SU-DHL-6 (cell line): ENCODE results near the gene TMEM87B.

Source experiments
- H2AFZ ChIP-seq: fragments of 200-600 bp; sonication (generic); 2 replicates; pipeline ENCODE4 v1.6.1; 2014; ENCODE audit warnings: low read depth, mild to moderate bottlenecking, moderate library complexity, mixed read lengths, antibody characterized with exemption, low read length; ENCODE audit not compliant: severe bottlenecking
- H3F3A ChIP-seq: fragments of 200-600 bp; shearing (Covaris generic); 2 replicates; pipeline ENCODE4 v1.6.0; 2016; ENCODE audit warnings: antibody characterized with exemption, mild to moderate bottlenecking; ENCODE audit not compliant: insufficient read depth
- H3K27ac ChIP-seq: fragments of 200-600 bp; sonication (generic); 2 replicates; pipeline ENCODE4 v1.5.1; 2016; ENCODE audit warnings: low read depth, mild to moderate bottlenecking, low read length, moderate library complexity, mixed read lengths
- H3K27me3 ChIP-seq: fragments of 200-600 bp; sonication (generic), shearing (Covaris generic); 2 replicates; pipeline ENCODE4 v1.6.0; 2014; ENCODE audit warnings: mild to moderate bottlenecking, low read length
- H3K36me3 ChIP-seq: fragments of 200-600 bp; sonication (generic); 2 replicates; pipeline ENCODE4 v1.6.1; 2014; ENCODE audit warnings: mild to moderate bottlenecking, low read length, mixed read lengths
- H3K4me2 ChIP-seq: fragments of 300-600, 200-600 bp; shearing (Covaris generic), sonication (generic); 2 replicates; pipeline ENCODE4 v1.6.0; 2014; ENCODE audit warnings: low read length, low read depth, mild to moderate bottlenecking; ENCODE audit not compliant: poor library complexity, severe bottlenecking
- H3K4me3 ChIP-seq: fragments of 200-600 bp; sonication (generic); 2 replicates; pipeline ENCODE4 v1.5.1; 2014; ENCODE audit warnings: antibody characterized with exemption, low read length, mild to moderate bottlenecking, mixed read lengths; ENCODE audit not compliant: insufficient read depth, poor library complexity, severe bottlenecking
- H3K79me2 ChIP-seq: fragments of 200-600 bp; sonication (generic); 2 replicates; pipeline ENCODE4 v1.6.1; 2014; ENCODE audit warnings: mild to moderate bottlenecking, low read length, moderate library complexity; ENCODE audit not compliant: insufficient read depth
- H3K9ac ChIP-seq: fragments of 200-600 bp; sonication (generic); 2 replicates; pipeline ENCODE4 v1.7.0; 2014; ENCODE audit warnings: mild to moderate bottlenecking, low read length
- H3K9me2 ChIP-seq: fragments of 200-600 bp; sonication (generic); replicated peaks from 2 replicates; pipeline ENCODE4 v1.6.1; 2014; ENCODE audit warnings: low read length; ENCODE audit not compliant: insufficient read depth
- H3K9me3 ChIP-seq: fragments of 200-600 bp; sonication (generic); 2 replicates; pipeline ENCODE4 v1.6.1; 2014; ENCODE audit warnings: low read length, mixed read lengths; ENCODE audit not compliant: insufficient read depth
- H4K20me1 ChIP-seq: fragments of 200-600 bp; sonication (generic); 2 replicates; pipeline ENCODE4 v1.6.1; 2014; ENCODE audit warnings: low read depth, mild to moderate bottlenecking, antibody characterized with exemption, low read length, moderate library complexity, mixed read lengths
- CTCF ChIP-seq: fragments of 200-600 bp; sonication (generic); IDR thresholded peaks from one replicate; pipeline ENCODE4 v1.5.1; 2017; ENCODE audit warnings: antibody characterized with exemption, mild to moderate bottlenecking, low read length, moderate library complexity; ENCODE audit not compliant: insufficient read depth, poor library complexity, severe bottlenecking
- EZH2phosphoT487 ChIP-seq: fragments of 200-600 bp; sonication (generic), shearing (Covaris generic); conservative IDR thresholded peaks from 2 replicates; pipeline ENCODE4 v1.6.1; 2018; ENCODE audit warnings: mild to moderate bottlenecking, antibody characterized with exemption, low read length, moderate library complexity, mixed read lengths

The TMEM87B gene

GRCh38 chr2:112059671-112060070 lies 4.6 kb downstream of the TMEM87B start:
- H2AFZ ChIP-seq: no peak overlapping the region
- peaks cover 14% of the 10 kb centered on the region; the same call in 1 of the 2 replicates for H3K36me3 ChIP-seq
- no peak overlapping the region for H3K9ac ChIP-seq
- 0 out of 2 replicates have a peak, but pooled peaks cover 5% of the 10 kb centered on the region for H3F3A ChIP-seq
- H3K27ac ChIP-seq: no peak overlapping the region
- H3K79me2 ChIP-seq: peaks cover 21% of the 10 kb centered on the region
- H3K4me2 ChIP-seq: no peak overlapping the region
- TF ChIP-seq EZH2phosphoT487: no peak
- TF ChIP-seq CTCF: no peak
- no peaks in the 10 kb centered on the region for H4K20me1 ChIP-seq
- H3K4me3 ChIP-seq: no peak overlapping the region
- no peaks in the 10 kb centered on the region for H3K9me3 ChIP-seq
- no peaks in the 10 kb centered on the region for H3K27me3 ChIP-seq
- no peaks in the 10 kb centered on the region for H3K9me2 ChIP-seq

- TF ChIP-seq CTCF: no peak
- no peak for TF ChIP-seq EZH2phosphoT487
- Histone ChIP-seq H3K9me3 (no peaks in the 10 kb centered on the region), H3K4me2 (no peak overlapping the region), H3K9me2 (no peaks in the 10 kb centered on the region), H3K9ac (no peak overlapping the region), H2AFZ (no peak overlapping the region), H3K27me3 (no peaks in the 10 kb centered on the region), H3K36me3 (peaks cover 24% of the 10 kb centered on the region), H4K20me1 (no peaks in the 10 kb centered on the region), H3F3A (0 out of 2 replicates have a peak, but pooled peaks cover 5% of the 10 kb centered on the region), H3K79me2 (peaks cover 14% of the 10 kb centered on the region), H3K27ac (no peak overlapping the region), H3K4me3 (no peak overlapping the region)
Observed at GRCh38 chr2:112061299-112061698, 6.2 kb downstream of the TMEM87B start.

GRCh38 chr2:112061840-112062239 lies 6.8 kb downstream of the TMEM87B start:
- H3K27ac ChIP-seq: no peak overlapping the region
- TF ChIP-seq CTCF (no peak), EZH2phosphoT487 (no peak)
- 0 out of 2 replicates have a peak, but pooled peaks cover 1% of the 10 kb centered on the region for H3F3A ChIP-seq
- no peaks in the 10 kb centered on the region for H3K9me2 ChIP-seq
- H3K9ac ChIP-seq: no peak overlapping the region
- H3K36me3 ChIP-seq: peaks cover 29% of the 10 kb centered on the region
- H4K20me1 ChIP-seq: no peaks in the 10 kb centered on the region
- H3K4me2 ChIP-seq: no peak overlapping the region
- no peak overlapping the region for H2AFZ ChIP-seq
- no peak overlapping the region for H3K4me3 ChIP-seq
- H3K79me2 ChIP-seq: peaks cover 8% of the 10 kb centered on the region
- H3K9me3 ChIP-seq: no peaks in the 10 kb centered on the region
- H3K27me3 ChIP-seq: no peaks in the 10 kb centered on the region
